CD14-positive monocyte (primary cell): ENCODE results near the gene ZC3H13. TPM values are rescaled to one million over a fixed set of nuclear protein-coding genes. Genes with fewer than 3 reads are reported as not detected.

Experiments used
- DNase-seq, 3 donors: peaks; one replicate each; pipeline ENCODE4 v3.0.0-alpha.2; 2011 to 2022
- H2AFZ ChIP-seq: 2 replicates; pipeline ENCODE4 v1.6.0; 2012; ENCODE audit warnings: mild to moderate bottlenecking, low read depth, low read length, inconsistent platforms; ENCODE audit not compliant: insufficient read depth, poor library complexity, severe bottlenecking
- H3K27ac ChIP-seq, 2 donors: 1 replicate in 1 of 2; 2 replicates in 1 of 2; pipeline ENCODE4 v1.5.1; 2012 to 2013; ENCODE audit warnings: low read length in 2 of 2, control low read depth in 1 of 2, inconsistent platforms in 1 of 2, low read depth in 1 of 2, mild to moderate bottlenecking in 1 of 2
- H3K27me3 ChIP-seq, 2 donors: one replicate each; pipeline versions ENCODE4 v1.6.0 to v1.6.1; 2011 to 2013; ENCODE audit warnings: low read length in 2 of 2; ENCODE audit not compliant: control insufficient read depth in 2 of 2, insufficient read depth in 2 of 2
- H3K36me3 ChIP-seq, 2 donors: replicated peaks in 1 of 2; 1 replicate in 1 of 2; 2 replicates in 1 of 2; pipeline versions ENCODE4 v1.5.1 to v1.6.1; 2012 to 2013; ENCODE audit warnings: low read length in 2 of 2, control low read depth in 1 of 2, inconsistent platforms in 1 of 2, mild to moderate bottlenecking in 1 of 2; ENCODE audit not compliant: insufficient read depth in 2 of 2, control insufficient read depth in 1 of 2
- H3K4me1 ChIP-seq, 2 donors: 1 replicate in 1 of 2; 2 replicates in 1 of 2; pipeline versions ENCODE4 v1.5.1 to v1.6.1; 2012 to 2013; ENCODE audit warnings: low read length in 2 of 2, control low read depth in 1 of 2, inconsistent platforms in 1 of 2, mild to moderate bottlenecking in 1 of 2, moderate library complexity in 1 of 2; ENCODE audit not compliant: insufficient read depth in 2 of 2, control insufficient read depth in 1 of 2
- H3K4me2 ChIP-seq: replicated peaks from 2 replicates; pipeline ENCODE3; 2012; ENCODE audit warnings: low read length, moderate library complexity, mild to moderate bottlenecking; ENCODE audit not compliant: poor library complexity, severe bottlenecking; ENCODE audit errors: extremely low read depth
- H3K4me3 ChIP-seq, 3 experiments: fragments of 200-600 bp in 1 of 3; sonication (generic) in 1 of 3; replicated peaks in 1 of 3; 1 replicate in 2 of 3; 2 replicates in 1 of 3; pipeline ENCODE4 v1.5.1; 2011 to 2013; ENCODE audit warnings: low read length in 3 of 3, mild to moderate bottlenecking in 3 of 3, control low read depth in 2 of 3, low read depth in 2 of 3, inconsistent platforms in 1 of 3, moderate library complexity in 1 of 3
- H3K79me2 ChIP-seq: 2 replicates; pipeline ENCODE4 v1.6.0; 2012; ENCODE audit warnings: mild to moderate bottlenecking, control low read depth, inconsistent platforms, low read length, moderate library complexity; ENCODE audit not compliant: insufficient read depth
- H3K9ac ChIP-seq: 2 replicates; pipeline ENCODE4 v1.6.0; 2017; ENCODE audit warnings: low read length, mild to moderate bottlenecking; ENCODE audit not compliant: insufficient read depth, poor library complexity, severe bottlenecking
- H3K9me3 ChIP-seq, 2 donors: replicated peaks in 1 of 2; 1 replicate in 1 of 2; 2 replicates in 1 of 2; pipeline versions ENCODE4 v1.5.1 to v1.6.1; 2012 to 2013; ENCODE audit warnings: low read length in 2 of 2, control low read depth in 1 of 2; ENCODE audit not compliant: control insufficient read depth in 1 of 2, insufficient read depth in 1 of 2
- H4K20me1 ChIP-seq: 2 replicates; pipeline ENCODE4 v1.6.0; 2012; ENCODE audit warnings: mild to moderate bottlenecking, low read length, control low read depth, moderate library complexity; ENCODE audit not compliant: insufficient read depth
- H3K27ac Mint-ChIP-seq, 7 donors: one replicate each; pipeline ENCODE4 v1.8.0; 2020; ENCODE audit warnings: mild to moderate bottlenecking in 7 of 7, mixed read lengths in 7 of 7, moderate library complexity in 6 of 7, inconsistent platforms in 2 of 7
- H3K27me3 Mint-ChIP-seq, 3 donors: one replicate each; pipeline ENCODE4 v1.8.0; 2021 to 2022; ENCODE audit warnings: low read depth in 3 of 3, mild to moderate bottlenecking in 3 of 3, mixed read lengths in 3 of 3, moderate library complexity in 3 of 3, inconsistent platforms in 1 of 3
- H3K36me3 Mint-ChIP-seq, 2 donors: one replicate each; pipeline ENCODE4 v1.8.0; 2020; ENCODE audit warnings: mixed read lengths in 2 of 2, inconsistent platforms in 1 of 2, mild to moderate bottlenecking in 1 of 2
- H3K4me1 Mint-ChIP-seq: one replicate; pipeline ENCODE4 v1.8.0; 2020; ENCODE audit warnings: mild to moderate bottlenecking, mixed read lengths
- H3K4me3 Mint-ChIP-seq, 2 donors: one replicate each; pipeline ENCODE4 v1.8.0; 2020; ENCODE audit warnings: mild to moderate bottlenecking in 2 of 2, mixed read lengths in 2 of 2, moderate library complexity in 1 of 2
- H3K9me3 Mint-ChIP-seq, 7 donors: one replicate each; pipeline ENCODE4 v1.8.0; 2020 to 2022; ENCODE audit warnings: mixed read lengths in 7 of 7, mild to moderate bottlenecking in 6 of 7, moderate library complexity in 6 of 7, inconsistent platforms in 2 of 7
- WGBS: methylation state at CpG from one replicate; pipeline ENCODE4 v1.1.5; 2013; ENCODE audit warnings: missing lambda C conversion rate; ENCODE audit not compliant: insufficient coverage; 5-methylcytosine and 5-hydroxymethylcytosine counted together
- intact Hi-C, 2 donors: fragments of 100-400 bp; cut with micrococcal nuclease; formaldehyde crosslinking; loops; one replicate each; pipeline versions ENCODE4 v1.15.0 to v1.15.1; 2023
- polyA plus RNA-seq, 3 donors: library from polyadenylated mRNA; depleted of rRNA in 1 of 3; unstranded in 2 of 3; stranded (reverse) in 1 of 3; fragments of 300-500 nt in 2 of 3; fragments of >200 nt in 1 of 3; fragmentation: Illumina TruSeq in 2 of 3; gene quantifications; 1 replicate in 2 of 3; 2 replicates in 1 of 3; pipeline ENCODE4 v1.2.3, GENCODE V29; 2012 to 2021
- TF ChIP-seq, protein P1 (sequence below): fragments of 200-600 bp; IDR thresholded peaks from one replicate; pipeline ENCODE4 v1.8.0; 2022; ENCODE audit warnings: antibody characterized with exemption, mild to moderate bottlenecking

Gene ZC3H13
- polyA plus RNA-seq, 3 donors: 5.3 to 22.2 (median 9.7) TPM

DNA sequence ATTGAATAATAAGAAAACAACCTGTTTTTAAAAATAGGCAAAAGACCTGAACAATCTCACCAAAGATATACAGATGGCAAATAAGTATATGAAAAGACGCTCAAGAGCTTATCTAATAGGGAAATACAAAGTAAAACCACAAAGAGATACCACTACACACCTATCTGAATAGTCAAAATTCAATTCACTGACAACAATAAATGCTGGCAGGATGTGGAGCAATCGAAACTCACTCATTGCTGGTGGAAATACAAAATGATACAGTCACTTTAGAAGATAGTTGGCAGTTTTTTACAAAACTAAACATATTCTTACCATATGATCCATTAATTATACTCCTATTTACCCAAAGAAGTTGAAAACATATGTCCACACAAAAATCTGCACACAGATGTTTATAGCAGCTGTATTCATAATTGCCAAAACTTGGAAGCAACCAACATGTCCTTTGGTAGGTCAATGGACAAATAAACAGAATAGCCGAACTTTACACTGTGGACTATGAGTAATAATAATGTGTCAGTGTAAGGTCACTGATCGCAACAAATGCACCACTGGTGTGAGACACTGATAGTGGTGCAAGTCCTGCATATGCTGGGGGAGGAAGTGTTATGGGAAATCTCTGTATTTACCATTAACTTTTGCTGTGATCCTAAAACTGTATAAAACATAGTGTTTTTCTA, 20.8 kb downstream of the ZC3H13 start:
- TF ChIP-seq, protein P1, sequence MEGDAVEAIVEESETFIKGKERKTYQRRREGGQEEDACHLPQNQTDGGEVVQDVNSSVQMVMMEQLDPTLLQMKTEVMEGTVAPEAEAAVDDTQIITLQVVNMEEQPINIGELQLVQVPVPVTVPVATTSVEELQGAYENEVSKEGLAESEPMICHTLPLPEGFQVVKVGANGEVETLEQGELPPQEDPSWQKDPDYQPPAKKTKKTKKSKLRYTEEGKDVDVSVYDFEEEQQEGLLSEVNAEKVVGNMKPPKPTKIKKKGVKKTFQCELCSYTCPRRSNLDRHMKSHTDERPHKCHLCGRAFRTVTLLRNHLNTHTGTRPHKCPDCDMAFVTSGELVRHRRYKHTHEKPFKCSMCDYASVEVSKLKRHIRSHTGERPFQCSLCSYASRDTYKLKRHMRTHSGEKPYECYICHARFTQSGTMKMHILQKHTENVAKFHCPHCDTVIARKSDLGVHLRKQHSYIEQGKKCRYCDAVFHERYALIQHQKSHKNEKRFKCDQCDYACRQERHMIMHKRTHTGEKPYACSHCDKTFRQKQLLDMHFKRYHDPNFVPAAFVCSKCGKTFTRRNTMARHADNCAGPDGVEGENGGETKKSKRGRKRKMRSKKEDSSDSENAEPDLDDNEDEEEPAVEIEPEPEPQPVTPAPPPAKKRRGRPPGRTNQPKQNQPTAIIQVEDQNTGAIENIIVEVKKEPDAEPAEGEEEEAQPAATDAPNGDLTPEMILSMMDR: no peak
- H4K20me1 ChIP-seq: peaks cover 14% of the 10 kb centered on the region
- Mint-ChIP-seq H3K4me3 (no peak overlapping the region), H3K9me3 (peaks cover 4 to 21% (median 11%) of the 10 kb centered on the region in 7 donors), H3K4me1 (peaks cover 2% of the 10 kb centered on the region), H3K27ac (no peak overlapping the region), H3K36me3 (peaks cover 66 to 82% of the 10 kb centered on the region in 2 donors), H3K27me3 (peaks cover 0 to under 1% (median 0%) of the 10 kb centered on the region in 3 donors)
- WGBS: 100% methylated on average over 1 of the region's 4 CpGs
- no peaks in the 10 kb centered on the region for H3K27me3 ChIP-seq
- H3K4me3 ChIP-seq: no peak overlapping the region
- intact Hi-C loops: no loop called here
- no peak overlapping the region for H3K9ac ChIP-seq
- H3K4me1 ChIP-seq: no peaks in the 10 kb centered on the region
- H3K4me2 ChIP-seq: no peak overlapping the region
- DNase-seq: no peak
- no peak overlapping the region for H2AFZ ChIP-seq
- peaks cover 29 to 71% of the 10 kb centered on the region in 2 donors for H3K36me3 ChIP-seq
- H3K79me2 ChIP-seq: peaks cover 19% of the 10 kb centered on the region
- H3K27ac ChIP-seq: no peak overlapping the region
- no peaks in the 10 kb centered on the region for H3K9me3 ChIP-seq

DNA sequence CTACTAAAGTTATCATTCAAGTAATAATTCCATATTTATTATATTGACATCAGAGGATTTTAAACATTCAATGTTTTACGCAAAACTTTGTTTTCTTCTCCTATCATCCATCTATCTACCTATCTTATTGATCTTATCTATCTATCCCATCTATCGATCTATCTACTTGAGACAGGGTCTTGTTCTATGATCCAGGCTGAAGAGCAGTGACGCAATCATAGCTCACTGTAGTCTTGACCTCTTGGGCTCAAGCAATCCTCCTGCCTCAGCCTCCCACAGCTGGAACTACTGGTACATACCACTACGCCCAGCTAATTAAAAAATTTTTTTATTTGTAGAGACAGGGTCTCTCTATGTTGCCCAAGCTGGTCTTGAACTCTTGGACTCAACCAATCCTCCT, 27.4 kb downstream of the ZC3H13 start:
- H3K4me3 ChIP-seq: no peak overlapping the region
- Mint-ChIP-seq H3K4me1 (peaks cover 2% of the 10 kb centered on the region), H3K9me3 (peaks cover 0 to 7% (median 3%) of the 10 kb centered on the region in 7 donors), H3K36me3 (peaks cover 50 to 55% of the 10 kb centered on the region in 2 donors), H3K4me3 (no peak overlapping the region), H3K27me3 (no peaks in the 10 kb centered on the region), H3K27ac (no peak overlapping the region)
- H3K79me2 ChIP-seq: peaks cover under 1% of the 10 kb centered on the region
- intact Hi-C loops: no loop called here
- H3K36me3 ChIP-seq: peaks cover 23 to 40% of the 10 kb centered on the region in 2 donors
- TF ChIP-seq, protein P1: no peak
- H3K9ac ChIP-seq: no peak overlapping the region
- H4K20me1 ChIP-seq: peaks cover 12% of the 10 kb centered on the region
- no peaks in the 10 kb centered on the region for H3K27me3 ChIP-seq
- H3K4me1 ChIP-seq: no peaks in the 10 kb centered on the region
- DNase-seq: no peak
- no peak overlapping the region for H3K4me2 ChIP-seq
- H2AFZ ChIP-seq: no peak overlapping the region
- no peaks in the 10 kb centered on the region for H3K9me3 ChIP-seq
- no peak overlapping the region for H3K27ac ChIP-seq
- 100% methylated on average over 2 of the region's 4 CpGs for WGBS
